ENCODE data around the gene ARFRP1. TPM values are rescaled to one million over a fixed set of nuclear protein-coding genes. Genes with fewer than 3 reads are reported as not detected.

The ARFRP1 gene
- total RNA-seq, 1 experiment from 2014 or later, result 42.7 TPM

DNA sequence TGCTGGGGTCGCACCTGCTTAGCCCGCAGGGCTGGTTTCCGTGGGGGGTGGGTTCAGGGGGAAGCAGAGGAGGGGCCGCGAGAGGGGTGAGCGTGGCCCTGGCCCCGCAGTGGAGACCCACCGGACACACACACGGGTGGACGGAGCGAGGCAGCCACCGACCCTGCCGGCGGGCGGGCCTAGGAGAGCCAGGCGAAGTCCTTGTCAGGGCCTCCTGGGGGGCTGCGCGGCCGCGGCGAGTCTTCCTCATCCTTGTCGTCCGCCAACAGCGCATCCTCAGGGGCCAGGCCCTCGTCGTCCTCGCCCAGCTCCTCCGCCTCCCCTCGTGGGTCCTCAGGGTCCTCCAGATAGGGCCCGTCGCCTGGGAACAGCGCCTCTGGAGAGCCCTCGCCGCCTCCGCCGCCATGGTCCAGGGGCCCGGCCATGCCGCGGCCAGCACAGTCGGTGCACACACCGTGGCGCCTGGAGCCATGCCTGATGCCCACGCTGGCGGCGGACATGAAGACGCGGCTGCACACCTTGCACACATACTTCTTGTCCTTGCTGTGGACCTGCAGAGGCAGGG is 39.1 kb upstream of the ARFRP1 start:
- Histone ChIP-seq H3K4me2 (ENCODE audit: insufficient read depth, insufficient read length, low read length) (no peak overlapping the region), H3K4ac (ENCODE audit: low read depth, low read length) (no peak overlapping the region), H3K79me2 (ENCODE audit: insufficient read depth, low read length) (no peaks in the 10 kb centered on the region), H3K4me1 (ENCODE audit: insufficient read depth, low read length) (no peaks in the 10 kb centered on the region; the same call in 1 of the 2 replicates), H4K5ac (ENCODE audit: insufficient read length, low read depth, low read length) (no peak overlapping the region), H3K9ac (ENCODE audit: extremely low read depth, insufficient read length, low read length) (no peak overlapping the region), H4K20me1 (ENCODE audit: control insufficient read depth, insufficient read depth, insufficient read length) (no peaks in the 10 kb centered on the region), H4K91ac (ENCODE audit: insufficient read length, low read depth, low read length) (no peak overlapping the region), H3K18ac (ENCODE audit: insufficient read length, low read depth, low read length) (no peak overlapping the region), H2BK20ac (ENCODE audit: low read depth, low read length, poor library complexity, severe bottlenecking) (no peak overlapping the region), H2BK120ac (ENCODE audit: low read depth, low read length, poor library complexity, severe bottlenecking) (no peak overlapping the region), H3K9me3 (ENCODE audit: control insufficient read depth, low read depth, low read length) (no peaks in the 10 kb centered on the region), H2BK5ac (ENCODE audit: insufficient read length, low read length) (no peak overlapping the region), H3K23me2 (ENCODE audit: insufficient read length, low read depth, low read length, poor library complexity, severe bottlenecking) (no peaks in the 10 kb centered on the region), H3K79me1 (ENCODE audit: insufficient read depth, low read depth, low read length, poor library complexity, severe bottlenecking) (no peaks in the 10 kb centered on the region), H3T11ph (ENCODE audit: low read length) (no peak overlapping the region), H4K8ac (replicated peaks; ENCODE audit: insufficient read length, low read depth, low read length) (no peak overlapping the region), H3K27me3 (ENCODE audit: insufficient read depth, low read length) (no peaks in the 10 kb centered on the region), H2BK12ac (ENCODE audit: insufficient read length, low read depth, low read length) (no peak overlapping the region), H3K27ac (ENCODE audit: insufficient read length, low read depth, low read length) (no peak overlapping the region), H3K14ac (ENCODE audit: insufficient read depth, low read length) (no peak overlapping the region), H2AFZ (ENCODE audit: low read length) (no peak overlapping the region), H3K56ac (ENCODE audit: insufficient read length, low read depth, low read length) (no peak overlapping the region), H3K23ac (ENCODE audit: insufficient read length, low read depth, low read length) (no peak overlapping the region), H2BK15ac (ENCODE audit: low read depth, low read length) (no peak overlapping the region), H2AK5ac (ENCODE audit: insufficient read length, low read length) (no peak overlapping the region)
- peaks cover 0 to 14% (median 14%) of the 10 kb centered on the region in 3 experiments; a peak in 4 of 7 replicates for H3K36me3 Mint-ChIP-seq (ENCODE audit: insufficient read depth in 1 of 3, low read depth in 3 of 3)
- H3K4me3 Mint-ChIP-seq, result no peak overlapping the region
- no peaks in the 10 kb centered on the region for H3K27me3 Mint-ChIP-seq (ENCODE audit: low read depth)
- H3K9me3 Mint-ChIP-seq, result no peaks in the 10 kb centered on the region
- DNase-seq, result no peak
- H3K27ac Mint-ChIP-seq, result no peak overlapping the region
- peaks cover 3% of the 10 kb centered on the region in 2 experiments; a peak in 3 of 4 replicates for H3K4me1 Mint-ChIP-seq
- TF ChIP-seq, protein P1, sequence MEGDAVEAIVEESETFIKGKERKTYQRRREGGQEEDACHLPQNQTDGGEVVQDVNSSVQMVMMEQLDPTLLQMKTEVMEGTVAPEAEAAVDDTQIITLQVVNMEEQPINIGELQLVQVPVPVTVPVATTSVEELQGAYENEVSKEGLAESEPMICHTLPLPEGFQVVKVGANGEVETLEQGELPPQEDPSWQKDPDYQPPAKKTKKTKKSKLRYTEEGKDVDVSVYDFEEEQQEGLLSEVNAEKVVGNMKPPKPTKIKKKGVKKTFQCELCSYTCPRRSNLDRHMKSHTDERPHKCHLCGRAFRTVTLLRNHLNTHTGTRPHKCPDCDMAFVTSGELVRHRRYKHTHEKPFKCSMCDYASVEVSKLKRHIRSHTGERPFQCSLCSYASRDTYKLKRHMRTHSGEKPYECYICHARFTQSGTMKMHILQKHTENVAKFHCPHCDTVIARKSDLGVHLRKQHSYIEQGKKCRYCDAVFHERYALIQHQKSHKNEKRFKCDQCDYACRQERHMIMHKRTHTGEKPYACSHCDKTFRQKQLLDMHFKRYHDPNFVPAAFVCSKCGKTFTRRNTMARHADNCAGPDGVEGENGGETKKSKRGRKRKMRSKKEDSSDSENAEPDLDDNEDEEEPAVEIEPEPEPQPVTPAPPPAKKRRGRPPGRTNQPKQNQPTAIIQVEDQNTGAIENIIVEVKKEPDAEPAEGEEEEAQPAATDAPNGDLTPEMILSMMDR (conservative IDR thresholded peaks at IDR 0.05), result no peak
- WGBS (ENCODE audit: extremely low coverage, insufficient read length, low lambda C conversion rate), result no CpG with 5 or more reads among the region's 47 CpGs
